Stomach (tissue), 4 donors: ENCODE results near the gene IL2RG.

Source experiments
- EP300 ChIP-seq: sonication (generic); formaldehyde crosslinking; IDR thresholded peaks from one replicate; pipeline ENCODE4 v1.6.1; 2017; ENCODE audit warnings: antibody characterized with exemption
- POLR2A ChIP-seq, 4 donors: fragments of 450-650 bp; IDR thresholded peaks; one replicate each; pipeline ENCODE4 v1.6.1; 2016; ENCODE audit warnings: antibody characterized with exemption in 4 of 4, control low read depth in 2 of 4, mild to moderate bottlenecking in 1 of 4, moderate library complexity in 1 of 4
- POLR2AphosphoS5 ChIP-seq, 3 donors: sonication (generic); formaldehyde crosslinking; IDR thresholded peaks; one replicate each; pipeline ENCODE4 v1.6.1; 2016; ENCODE audit warnings: antibody characterized with exemption in 3 of 3
- TF ChIP-seq, protein P1 (sequence below), 7 experiments: fragments of 450-650 bp in 4 of 7; fragments of 200-600 bp in 3 of 7; sonication (generic) in 3 of 7; IDR thresholded peaks; one replicate each; pipeline ENCODE4 v1.5.1; 2016 to 2019; ENCODE audit warnings: antibody characterized with exemption in 7 of 7, control low read depth in 2 of 7, mild to moderate bottlenecking in 1 of 7

DNA sequence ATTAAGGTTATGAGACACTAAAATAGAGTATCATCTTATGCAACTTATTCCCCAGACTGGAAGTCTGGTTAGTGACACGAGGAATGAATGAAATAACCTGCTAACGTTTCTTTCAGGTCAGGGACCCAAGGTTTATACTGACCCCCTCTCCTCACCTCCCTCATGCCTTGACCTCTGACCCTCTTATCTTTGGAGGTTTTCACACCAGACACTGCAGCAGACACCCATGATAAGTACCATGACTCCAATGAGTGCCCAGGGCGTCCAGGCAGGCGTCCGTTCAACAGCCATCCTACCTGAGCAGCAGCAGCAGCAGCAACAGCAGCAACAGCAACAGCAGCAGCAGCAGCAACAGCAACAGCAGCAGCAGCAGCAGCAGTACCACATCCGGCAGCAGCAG lies 29.1 kb upstream of the IL2RG start:
- TF ChIP-seq, protein P1, sequence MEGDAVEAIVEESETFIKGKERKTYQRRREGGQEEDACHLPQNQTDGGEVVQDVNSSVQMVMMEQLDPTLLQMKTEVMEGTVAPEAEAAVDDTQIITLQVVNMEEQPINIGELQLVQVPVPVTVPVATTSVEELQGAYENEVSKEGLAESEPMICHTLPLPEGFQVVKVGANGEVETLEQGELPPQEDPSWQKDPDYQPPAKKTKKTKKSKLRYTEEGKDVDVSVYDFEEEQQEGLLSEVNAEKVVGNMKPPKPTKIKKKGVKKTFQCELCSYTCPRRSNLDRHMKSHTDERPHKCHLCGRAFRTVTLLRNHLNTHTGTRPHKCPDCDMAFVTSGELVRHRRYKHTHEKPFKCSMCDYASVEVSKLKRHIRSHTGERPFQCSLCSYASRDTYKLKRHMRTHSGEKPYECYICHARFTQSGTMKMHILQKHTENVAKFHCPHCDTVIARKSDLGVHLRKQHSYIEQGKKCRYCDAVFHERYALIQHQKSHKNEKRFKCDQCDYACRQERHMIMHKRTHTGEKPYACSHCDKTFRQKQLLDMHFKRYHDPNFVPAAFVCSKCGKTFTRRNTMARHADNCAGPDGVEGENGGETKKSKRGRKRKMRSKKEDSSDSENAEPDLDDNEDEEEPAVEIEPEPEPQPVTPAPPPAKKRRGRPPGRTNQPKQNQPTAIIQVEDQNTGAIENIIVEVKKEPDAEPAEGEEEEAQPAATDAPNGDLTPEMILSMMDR (IDR thresholded peaks at IDR 0.05), result no peak
- TF ChIP-seq POLR2A (IDR thresholded peaks at IDR 0.05) (no peak), EP300 (no peak), POLR2AphosphoS5 (IDR thresholded peaks at IDR 0.05) (no peak)
